H7 (cell line): ENCODE results near the gene ASPM. TPM values are rescaled to one million over a fixed set of nuclear protein-coding genes. Genes with fewer than 3 reads are reported as not detected.

Experiments
- DNase-seq: peaks from one replicate; pipeline ENCODE4 v3.0.0; 2012
- H3K27me3 ChIP-seq: 2 replicates; pipeline ENCODE4 v1.6.0; 2011; ENCODE audit warnings: mild to moderate bottlenecking, low read length; ENCODE audit not compliant: control insufficient read depth, insufficient read depth
- H3K36me3 ChIP-seq: replicated peaks from 2 replicates; pipeline ENCODE4 v1.5.1; 2011; ENCODE audit warnings: low read length; ENCODE audit not compliant: control insufficient read depth, insufficient read depth
- H3K4me3 ChIP-seq: 2 replicates; pipeline ENCODE4 v1.5.1; 2011; ENCODE audit warnings: low read depth, mild to moderate bottlenecking, control low read depth, low read length, moderate library complexity; ENCODE audit not compliant: insufficient read depth
- total RNA-seq: library from RNA; depleted of rRNA; stranded (reverse); fragments of >200 nt; shearing (Covaris generic); gene quantifications from 2 replicates; pipeline ENCODE4 v1.2.3, GENCODE V29; 2014

Gene ASPM
- total RNA-seq, 1 experiment from 2014 or later, result 48.3 TPM

- Histone ChIP-seq H3K27me3 (no peaks in the 10 kb centered on the region), H3K4me3 (no peak overlapping the region), H3K36me3 (no peaks in the 10 kb centered on the region)
- DNase-seq, result no peak
These were observed 13.0 kb upstream of the ASPM start for GRCh38 chr1:197159461-197159860.

GRCh38 chr1:197156692-197157091, 10.2 kb upstream of the ASPM start:
- Histone ChIP-seq H3K36me3 (no peaks in the 10 kb centered on the region), H3K27me3 (no peaks in the 10 kb centered on the region), H3K4me3 (no peak overlapping the region)
- DNase-seq, result no peak

- H3K4me3 ChIP-seq, result no peak overlapping the region
- no peak for DNase-seq
- no peaks in the 10 kb centered on the region for H3K27me3 ChIP-seq
- H3K36me3 ChIP-seq, result no peaks in the 10 kb centered on the region
These were observed 6.2 kb upstream of the ASPM start for GRCh38 chr1:197152662-197153061.

- DNase-seq, result no peak
- Histone ChIP-seq H3K36me3 (no peaks in the 10 kb centered on the region), H3K27me3 (no peaks in the 10 kb centered on the region), H3K4me3 (no peak overlapping the region)
These were observed 4.7 kb upstream of the ASPM start for GRCh38 chr1:197151185-197151584.

GRCh38 chr1:197150336-197151005, 4.0 kb upstream of the ASPM start:
- H3K27me3 ChIP-seq, result no peaks in the 10 kb centered on the region
- no peak overlapping the region for H3K4me3 ChIP-seq
- no peak for DNase-seq
- no peaks in the 10 kb centered on the region for H3K36me3 ChIP-seq

- Histone ChIP-seq H3K4me3 (no peak overlapping the region), H3K36me3 (no peaks in the 10 kb centered on the region), H3K27me3 (no peaks in the 10 kb centered on the region)
- DNase-seq, result no peak
These were observed 2.9 kb upstream of the ASPM start for GRCh38 chr1:197149340-197149739.

- Histone ChIP-seq H3K4me3 (peak overlapping the region; percentile 99), H3K36me3 (no peaks in the 10 kb centered on the region; the same call in none of the 2 replicates), H3K27me3 (no peaks in the 10 kb centered on the region)
- DNase-seq, result no peak
These were observed 934 bp downstream of the ASPM start for GRCh38 chr1:197145446-197146024.

- no peak for DNase-seq
- no peaks in the 10 kb centered on the region for H3K27me3 ChIP-seq
- no peaks in the 10 kb centered on the region; the same call in none of the 2 replicates for H3K36me3 ChIP-seq
- peak overlapping the region; percentile 99 for H3K4me3 ChIP-seq
These were observed 1.7 kb downstream of the ASPM start for GRCh38 chr1:197144570-197145325.

- DNase-seq, result no peak
- no peaks in the 10 kb centered on the region for H3K27me3 ChIP-seq
- no peak overlapping the region for H3K4me3 ChIP-seq
- no peaks in the 10 kb centered on the region; the same call in none of the 2 replicates for H3K36me3 ChIP-seq
These were observed 3.2 kb downstream of the ASPM start for GRCh38 chr1:197143276-197143675.

GRCh38 chr1:197141575-197141974, 4.9 kb downstream of the ASPM start:
- no peaks in the 10 kb centered on the region for H3K27me3 ChIP-seq
- H3K4me3 ChIP-seq, result no peak overlapping the region
- H3K36me3 ChIP-seq, result no peaks in the 10 kb centered on the region; the same call in none of the 2 replicates
- no peak for DNase-seq

GRCh38 chr1:197140121-197140520, 6.3 kb downstream of the ASPM start:
- DNase-seq, result no peak
- Histone ChIP-seq H3K27me3 (no peaks in the 10 kb centered on the region), H3K36me3 (no peaks in the 10 kb centered on the region; the same call in none of the 2 replicates), H3K4me3 (no peak overlapping the region)

GRCh38 chr1:197139169-197139568, 7.3 kb downstream of the ASPM start:
- H3K36me3 ChIP-seq, result no peaks in the 10 kb centered on the region; the same call in none of the 2 replicates
- no peak overlapping the region for H3K4me3 ChIP-seq
- no peak for DNase-seq
- no peaks in the 10 kb centered on the region for H3K27me3 ChIP-seq

GRCh38 chr1:197137322-197137721, 9.1 kb downstream of the ASPM start:
- H3K27me3 ChIP-seq, result no peaks in the 10 kb centered on the region
- H3K4me3 ChIP-seq, result no peak overlapping the region
- DNase-seq, result no peak
- peaks cover 1% of the 10 kb centered on the region for H3K36me3 ChIP-seq

GRCh38 chr1:197130677-197131304, 15.7 kb downstream of the ASPM start:
- H3K4me3 ChIP-seq, result no peak overlapping the region
- no peak for DNase-seq
- H3K36me3 ChIP-seq, result peaks cover 11% of the 10 kb centered on the region
- H3K27me3 ChIP-seq, result no peaks in the 10 kb centered on the region
